Trophoblast cell (in vitro differentiated cells and primary cell): ENCODE data around the gene NFATC1.

Source experiments
- DNase-seq, 2 donors: peaks; one replicate each; pipeline ENCODE4 v3.0.0-alpha.2; 2016
- H2AFZ ChIP-seq: 2 replicates; pipeline ENCODE4 v1.6.1; 2013; ENCODE audit warnings: low read length, moderate library complexity, mild to moderate bottlenecking; ENCODE audit not compliant: insufficient read depth, poor library complexity
- H2AK5ac ChIP-seq: 2 replicates; pipeline ENCODE4 v1.6.1; 2013; ENCODE audit warnings: mild to moderate bottlenecking, low read length
- H2BK120ac ChIP-seq: 2 replicates; pipeline ENCODE4 v1.6.1; 2013; ENCODE audit warnings: low read length, mild to moderate bottlenecking, moderate library complexity; ENCODE audit not compliant: insufficient read depth, poor library complexity
- H2BK12ac ChIP-seq: 2 replicates; pipeline ENCODE4 v1.6.1; 2013; ENCODE audit warnings: mild to moderate bottlenecking, low read length, moderate library complexity
- H2BK5ac ChIP-seq: 2 replicates; pipeline ENCODE4 v1.6.1; 2013; ENCODE audit warnings: low read length, low read depth, moderate library complexity, mild to moderate bottlenecking; ENCODE audit not compliant: poor library complexity
- H3K14ac ChIP-seq: 2 replicates; pipeline ENCODE4 v1.6.1; 2013; ENCODE audit warnings: mild to moderate bottlenecking, low read length
- H3K18ac ChIP-seq: 2 replicates; pipeline ENCODE4 v1.6.1; 2013; ENCODE audit warnings: mild to moderate bottlenecking, low read length
- H3K23ac ChIP-seq: 2 replicates; pipeline ENCODE4 v1.6.1; 2013; ENCODE audit warnings: low read length
- H3K27ac ChIP-seq: 2 replicates; pipeline ENCODE4 v1.5.1; 2013; ENCODE audit warnings: low read depth, mild to moderate bottlenecking, inconsistent platforms, low read length, moderate library complexity
- H3K27me3 ChIP-seq: 2 replicates; pipeline ENCODE4 v1.6.1; 2013; ENCODE audit warnings: inconsistent platforms, mild to moderate bottlenecking, low read length, moderate library complexity; ENCODE audit not compliant: insufficient read depth
- H3K36me3 ChIP-seq, 2 experiments: 1 replicate in 1 of 2; 2 replicates in 1 of 2; pipeline ENCODE4 v1.6.1; 2013; ENCODE audit warnings: low read length in 2 of 2, mild to moderate bottlenecking in 2 of 2, moderate library complexity in 1 of 2; ENCODE audit not compliant: insufficient read depth in 2 of 2, control insufficient read depth in 1 of 2
- H3K4ac ChIP-seq: 2 replicates; pipeline ENCODE4 v1.6.1; 2013; ENCODE audit warnings: low read depth, mild to moderate bottlenecking, low read length, moderate library complexity
- H3K4me1 ChIP-seq, 2 experiments: 1 replicate in 1 of 2; 2 replicates in 1 of 2; pipeline ENCODE4 v1.6.1; 2013; ENCODE audit warnings: low read length in 2 of 2, mild to moderate bottlenecking in 2 of 2, moderate library complexity in 1 of 2; ENCODE audit not compliant: insufficient read depth in 2 of 2, control insufficient read depth in 1 of 2
- H3K4me2 ChIP-seq: 2 replicates; pipeline ENCODE4 v1.6.1; 2013; ENCODE audit warnings: inconsistent platforms, mild to moderate bottlenecking, low read length, moderate library complexity
- H3K4me3 ChIP-seq: 2 replicates; pipeline ENCODE4 v1.5.1; 2013; ENCODE audit warnings: mild to moderate bottlenecking, low read depth, low read length, inconsistent platforms
- H3K79me1 ChIP-seq: one replicate; pipeline ENCODE4 v1.6.1; 2013; ENCODE audit warnings: low read length
- H3K79me2 ChIP-seq: 2 replicates; pipeline ENCODE4 v1.6.1; 2013; ENCODE audit warnings: low read length, mild to moderate bottlenecking; ENCODE audit not compliant: control insufficient read depth, insufficient read depth, poor library complexity
- H3K9ac ChIP-seq: 2 replicates; pipeline ENCODE4 v1.6.1; 2013; ENCODE audit warnings: mild to moderate bottlenecking, low read length
- H3K9me3 ChIP-seq: 2 replicates; pipeline ENCODE4 v1.6.1; 2013; ENCODE audit warnings: low read depth, mild to moderate bottlenecking, control low read depth, inconsistent platforms, low read length; ENCODE audit not compliant: insufficient read depth
- H4K12ac ChIP-seq: 2 replicates; pipeline ENCODE4 v1.6.1; 2013; ENCODE audit warnings: low read depth, mild to moderate bottlenecking, low read length, moderate library complexity
- H4K8ac ChIP-seq: 2 replicates; pipeline ENCODE4 v1.6.1; 2013; ENCODE audit warnings: low read depth, mild to moderate bottlenecking, low read length, moderate library complexity
- H4K91ac ChIP-seq: one replicate; pipeline ENCODE4 v1.6.1; 2013; ENCODE audit warnings: low read depth, mild to moderate bottlenecking, low read length, moderate library complexity
- WGBS: extraction: QIAGEN DNeasy Blood & Tissue Kit; methylation state at CpG from one replicate; pipeline ENCODE4 v1.1.7; 2013; ENCODE audit warnings: missing lambda C conversion rate; ENCODE audit not compliant: insufficient read length, insufficient coverage; ENCODE audit errors: extremely low coverage; 5-methylcytosine and 5-hydroxymethylcytosine counted together

NFATC1 gene

DNA sequence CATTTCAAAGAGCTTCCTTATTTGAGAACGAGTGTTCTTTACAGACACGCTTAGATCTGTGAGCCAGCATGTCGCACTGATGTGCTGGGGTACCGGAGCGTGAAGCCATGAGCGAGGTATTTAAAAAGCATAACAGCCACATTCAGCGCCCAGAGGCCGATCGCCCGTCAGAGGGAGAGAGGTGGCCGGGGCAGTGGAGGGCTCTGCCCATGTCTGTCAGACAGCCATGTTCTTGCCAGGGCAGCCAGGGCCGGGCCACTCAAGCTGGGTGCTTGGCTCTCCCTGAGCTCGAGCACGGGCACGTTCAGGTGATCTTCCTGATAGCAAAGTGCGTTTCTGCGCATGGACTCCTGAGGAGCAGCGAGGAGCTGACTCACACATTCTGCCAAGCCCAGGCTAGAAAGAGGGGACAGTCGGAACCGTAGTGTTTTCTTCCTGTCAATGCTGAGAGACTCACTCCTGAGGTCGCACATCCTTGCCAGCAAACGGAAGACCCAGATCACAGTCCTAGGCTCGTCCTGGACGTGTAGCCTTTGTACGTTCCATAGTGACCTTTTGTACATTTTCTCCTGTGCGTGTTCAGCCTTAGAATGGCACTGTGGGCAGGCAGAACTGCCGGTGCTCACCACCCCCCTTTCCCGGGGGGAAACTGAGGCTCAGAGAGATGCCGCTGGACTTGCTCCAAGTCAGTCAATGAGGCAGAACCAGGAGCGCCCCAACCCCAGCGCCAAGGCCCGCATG, 100.7 kb downstream of the NFATC1 start:
- H3K4me3 ChIP-seq, result peak overlapping the region; percentile 5
- H3K79me2 ChIP-seq, result no peaks in the 10 kb centered on the region
- no peak for DNase-seq
- H3K36me3 ChIP-seq, result no peaks in the 10 kb centered on the region
- H4K8ac ChIP-seq, result no peak overlapping the region
- H3K23ac ChIP-seq, result no peak overlapping the region
- H3K4ac ChIP-seq, result no peak overlapping the region
- no peak overlapping the region for H2BK120ac ChIP-seq
- H3K79me1 ChIP-seq, result no peaks in the 10 kb centered on the region
- no peak overlapping the region for H2BK5ac ChIP-seq
- H2BK12ac ChIP-seq, result no peak overlapping the region
- H3K9ac ChIP-seq, result no peak overlapping the region
- no peak overlapping the region for H3K14ac ChIP-seq
- H4K12ac ChIP-seq, result no peak overlapping the region
- WGBS, result no CpG with 5 or more reads among the region's 32 CpGs
- no peak overlapping the region for H3K4me2 ChIP-seq
- no peak overlapping the region for H4K91ac ChIP-seq
- no peaks in the 10 kb centered on the region for H3K27me3 ChIP-seq
- peaks cover 6 to 8% of the 10 kb centered on the region in 2 experiments for H3K4me1 ChIP-seq
- no peak overlapping the region for H3K27ac ChIP-seq
- no peak overlapping the region for H2AFZ ChIP-seq
- H3K18ac ChIP-seq, result no peak overlapping the region
- H3K9me3 ChIP-seq, result peaks cover 3% of the 10 kb centered on the region
- no peak overlapping the region for H2AK5ac ChIP-seq

DNA sequence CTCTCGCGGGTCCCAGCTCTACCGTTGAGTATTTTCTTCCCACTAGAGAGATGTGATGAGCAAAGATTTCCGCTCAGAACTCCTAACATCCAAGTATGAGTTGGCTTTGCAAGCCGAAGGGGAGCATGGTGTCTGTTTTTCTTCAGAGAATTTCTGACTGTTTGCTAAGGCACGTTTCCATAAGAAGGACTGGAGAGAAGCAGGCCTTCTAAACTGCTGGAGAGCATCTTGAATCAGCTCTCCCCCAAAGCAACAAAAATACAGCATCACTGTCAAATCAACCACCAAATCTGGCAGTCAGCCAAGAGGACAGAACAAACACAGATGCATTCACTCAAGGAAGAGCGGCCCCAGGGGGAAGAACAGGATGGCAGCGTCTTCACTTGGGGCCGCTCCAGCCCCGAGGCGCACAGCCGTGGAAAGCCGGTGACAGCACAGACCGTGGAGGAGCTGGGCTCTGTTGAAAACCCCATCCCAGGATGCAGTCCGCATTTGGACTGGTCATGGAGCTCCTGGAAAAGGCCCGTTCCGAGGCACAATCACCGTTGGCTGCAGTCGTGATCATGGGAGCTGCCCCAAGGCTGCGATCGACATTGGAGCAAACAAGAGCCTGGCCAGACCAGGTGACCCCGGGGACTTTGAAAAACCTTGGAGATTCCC, 101.4 kb downstream of the NFATC1 start:
- H3K27ac ChIP-seq, result no peak overlapping the region
- H3K18ac ChIP-seq, result no peak overlapping the region

DNA sequence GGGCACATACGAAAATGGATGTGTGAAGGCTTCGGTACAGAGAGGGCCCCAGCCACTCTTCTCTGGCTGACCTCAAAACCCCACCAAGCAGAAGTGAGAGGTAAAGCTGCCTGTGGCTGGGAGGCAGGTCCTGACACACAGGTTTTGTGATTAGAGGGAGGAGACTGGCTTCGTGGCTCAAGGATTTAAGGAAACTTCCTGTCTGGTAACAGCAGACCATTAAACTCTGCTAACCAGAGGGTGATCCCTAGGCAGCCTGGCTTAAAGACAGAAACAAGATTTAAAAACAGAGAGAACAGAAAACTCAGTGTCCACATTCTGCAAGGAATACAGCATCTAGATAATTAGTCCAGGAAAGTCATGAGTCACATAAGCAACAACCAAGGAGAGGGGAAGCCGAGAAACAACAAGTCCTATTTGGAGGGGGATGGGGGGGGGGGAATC, 101.9 kb downstream of the NFATC1 start:
- no CpG with 5 or more reads among the region's 4 CpGs for WGBS
- H3K23ac ChIP-seq, result no peak overlapping the region
- no peak overlapping the region for H4K12ac ChIP-seq
- no peaks in the 10 kb centered on the region for H3K79me1 ChIP-seq
- H3K9me3 ChIP-seq, result peaks cover 3% of the 10 kb centered on the region
- no peak overlapping the region for H2BK120ac ChIP-seq
- peaks cover 6 to 8% of the 10 kb centered on the region in 2 experiments for H3K4me1 ChIP-seq
- H2BK12ac ChIP-seq, result no peak overlapping the region
- no peak overlapping the region for H3K14ac ChIP-seq
- no peak overlapping the region for H3K27ac ChIP-seq
- no peak overlapping the region for H2BK5ac ChIP-seq
- no peak overlapping the region for H3K18ac ChIP-seq
- no peak overlapping the region for H4K8ac ChIP-seq
- no peak for DNase-seq
- no peak overlapping the region for H4K91ac ChIP-seq
- H3K4me2 ChIP-seq, result no peak overlapping the region
- H3K4ac ChIP-seq, result no peak overlapping the region
- no peak overlapping the region for H3K9ac ChIP-seq
- no peaks in the 10 kb centered on the region for H3K36me3 ChIP-seq
- H2AFZ ChIP-seq, result no peak overlapping the region
- H3K27me3 ChIP-seq, result no peaks in the 10 kb centered on the region
- H2AK5ac ChIP-seq, result no peak overlapping the region
- no peak overlapping the region for H3K4me3 ChIP-seq
- H3K79me2 ChIP-seq, result no peaks in the 10 kb centered on the region

More for the DNA sequence above, 101.4 kb downstream of the NFATC1 start:
- peak overlapping the region; percentile 18 for H3K14ac ChIP-seq
- no peak overlapping the region for H4K8ac ChIP-seq
- H3K4ac ChIP-seq, result no peak overlapping the region
- peaks cover 3% of the 10 kb centered on the region for H3K9me3 ChIP-seq
- no CpG with 5 or more reads among the region's 22 CpGs for WGBS
- H3K4me3 ChIP-seq, result no peak overlapping the region
- peaks cover 6 to 8% of the 10 kb centered on the region in 2 experiments for H3K4me1 ChIP-seq
- no peak overlapping the region for H2BK120ac ChIP-seq
- no peak overlapping the region for H2AK5ac ChIP-seq
- no peaks in the 10 kb centered on the region for H3K36me3 ChIP-seq
- no peaks in the 10 kb centered on the region for H3K27me3 ChIP-seq
- H3K9ac ChIP-seq, result no peak overlapping the region
- H3K23ac ChIP-seq, result no peak overlapping the region
- H3K4me2 ChIP-seq, result no peak overlapping the region
- no peak for DNase-seq
- H3K79me1 ChIP-seq, result no peaks in the 10 kb centered on the region
- no peak overlapping the region for H4K91ac ChIP-seq
- H4K12ac ChIP-seq, result no peak overlapping the region
- H3K79me2 ChIP-seq, result no peaks in the 10 kb centered on the region
- no peak overlapping the region for H2BK5ac ChIP-seq
- H2BK12ac ChIP-seq, result no peak overlapping the region
- H2AFZ ChIP-seq, result no peak overlapping the region

DNA sequence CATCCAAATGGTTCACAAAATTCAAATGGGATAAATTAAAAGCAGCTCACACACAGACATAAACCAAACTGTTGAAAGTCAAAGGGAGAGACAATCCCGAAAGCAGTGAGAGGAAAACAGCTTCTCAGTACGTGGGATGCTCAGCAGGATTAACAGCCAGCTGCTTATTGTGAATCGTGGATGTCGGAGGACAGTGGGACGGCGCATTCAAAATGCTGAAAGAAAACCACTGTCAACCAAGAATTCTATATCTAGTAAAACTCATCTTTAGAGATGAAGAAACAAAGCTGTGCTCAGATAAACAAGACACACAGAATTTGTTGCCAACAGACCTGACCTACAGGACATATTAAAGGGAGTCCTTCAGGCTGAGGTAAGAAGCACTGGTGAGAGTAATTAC, 102.9 kb downstream of the NFATC1 start:
- Histone ChIP-seq H3K14ac (no peak overlapping the region), H2BK120ac (no peak overlapping the region), H2AFZ (no peak overlapping the region), H4K8ac (no peak overlapping the region), H3K4me1 (peaks cover 8% of the 10 kb centered on the region in 2 experiments), H3K23ac (no peak overlapping the region), H3K27ac (no peak overlapping the region), H4K12ac (no peak overlapping the region), H3K79me1 (no peaks in the 10 kb centered on the region), H2BK12ac (no peak overlapping the region), H3K9me3 (peaks cover 3% of the 10 kb centered on the region), H3K27me3 (no peaks in the 10 kb centered on the region), H3K4me2 (no peak overlapping the region), H3K79me2 (no peaks in the 10 kb centered on the region), H2AK5ac (no peak overlapping the region), H3K4ac (no peak overlapping the region), H4K91ac (no peak overlapping the region), H3K36me3 (no peaks in the 10 kb centered on the region), H3K4me3 (no peak overlapping the region), H3K18ac (no peak overlapping the region), H2BK5ac (no peak overlapping the region), H3K9ac (no peak overlapping the region)
- WGBS, result no CpG with 5 or more reads among the region's 6 CpGs
- no peak for DNase-seq
